Sigmoid colon (tissue), 4 donors: ENCODE data around the gene GNB2.

ENCODE experiments used
- CTCF ChIP-seq, 4 experiments: fragments of 450-650 bp in 3 of 4; fragments of 200-600 bp in 1 of 4; IDR thresholded peaks; one replicate each; pipeline ENCODE4 v1.5.1; 2016 to 2019; ENCODE audit warnings: antibody characterized with exemption in 4 of 4, mild to moderate bottlenecking in 3 of 4, moderate library complexity in 2 of 4
- EP300 ChIP-seq, 4 donors: sonication (generic); formaldehyde crosslinking; IDR thresholded peaks; one replicate each; pipeline ENCODE4 v1.6.1; 2017; ENCODE audit warnings: antibody characterized with exemption in 4 of 4
- POLR2A ChIP-seq, 2 donors: fragments of 450-650 bp; IDR thresholded peaks; one replicate each; pipeline ENCODE4 v1.6.1; 2016; ENCODE audit warnings: antibody characterized with exemption in 2 of 2, mild to moderate bottlenecking in 2 of 2, moderate library complexity in 2 of 2
- POLR2AphosphoS5 ChIP-seq, 4 donors: sonication (generic); formaldehyde crosslinking; IDR thresholded peaks; one replicate each; pipeline ENCODE4 v1.6.1; 2017; ENCODE audit warnings: antibody characterized with exemption in 4 of 4

- TF ChIP-seq CTCF (IDR thresholded peaks at IDR 0.05), result no peak
- no peak for TF ChIP-seq POLR2AphosphoS5 (IDR thresholded peaks at IDR 0.05)
- TF ChIP-seq POLR2A (IDR thresholded peaks at IDR 0.05), result no peak
- no peak for TF ChIP-seq EP300 (IDR thresholded peaks at IDR 0.05)
Measured at GRCh38 chr7:100655908-100656674, 17.4 kb upstream of the GNB2 start, which contains the start of gene ACTL6B.
